Gastrocnemius medialis (tissue), 4 donors: ENCODE measurements around the gene ARHGEF10L. TPM values are rescaled to one million over a fixed set of nuclear protein-coding genes. Genes with fewer than 3 reads are reported as not detected.
A peak's percentile ranks its signal among the peaks of the same experiment; 100 is the strongest.

Source experiments
- ATAC-seq, 2 donors: fragments of 150-250 bp; one replicate each; pipeline ENCODE4 v1.9.1; 2016
- DNase-seq, 2 donors: peaks; one replicate each; pipeline ENCODE4 v3.0.0-alpha.2; 2019
- H3K27ac ChIP-seq, 4 donors: fragments of 200-600 bp; sonication (generic); 1 replicate in 1 of 4; 2 replicates in 3 of 4; pipeline ENCODE4 v1.5.1; 2016 to 2018; ENCODE audit warnings: mild to moderate bottlenecking in 2 of 4, moderate library complexity in 1 of 4
- H3K27me3 ChIP-seq, 3 donors: fragments of 200-600 bp; sonication (generic) in 2 of 3; 1 replicate in 1 of 3; 2 replicates in 2 of 3; pipeline versions ENCODE4 v1.5.1 to v1.6.0; 2016 to 2019; ENCODE audit warnings: mild to moderate bottlenecking in 1 of 3, moderate library complexity in 1 of 3
- H3K36me3 ChIP-seq, 2 donors: fragments of 200-600 bp; sonication (generic) in 1 of 2; one replicate each; pipeline ENCODE4 v1.5.1; 2017 to 2018
- H3K4me1 ChIP-seq, 2 donors: fragments of 200-600 bp; sonication (generic) in 1 of 2; one replicate each; pipeline ENCODE4 v1.5.1; 2016 to 2017; ENCODE audit warnings: mild to moderate bottlenecking in 2 of 2
- H3K4me3 ChIP-seq, 4 donors: fragments of 200-600 bp; sonication (generic) in 3 of 4; 1 replicate in 1 of 4; 2 replicates in 3 of 4; pipeline ENCODE4 v1.5.1; 2016 to 2019; ENCODE audit warnings: mild to moderate bottlenecking in 2 of 4
- H3K9me3 ChIP-seq, 3 donors: fragments of 200-600 bp; sonication (generic) in 2 of 3; 1 replicate in 1 of 3; 2 replicates in 2 of 3; pipeline ENCODE4 v1.5.1; 2016 to 2019
- CTCF ChIP-seq, 5 experiments: fragments of 450-650 bp in 3 of 5; fragments of 200-600 bp in 2 of 5; sonication (generic) in 2 of 5; IDR thresholded peaks in 4 of 5; conservative IDR thresholded peaks in 1 of 5; 1 replicate in 4 of 5; 2 replicates in 1 of 5; pipeline ENCODE4 v1.5.1; 2016 to 2019; ENCODE audit warnings: antibody characterized with exemption in 5 of 5, mild to moderate bottlenecking in 3 of 5, moderate library complexity in 3 of 5
- POLR2A ChIP-seq, 2 donors: fragments of 450-650 bp; IDR thresholded peaks; one replicate each; pipeline ENCODE4 v1.6.1; 2017; ENCODE audit warnings: antibody characterized with exemption in 2 of 2, mild to moderate bottlenecking in 2 of 2, moderate library complexity in 2 of 2
- in situ Hi-C, 4 donors: fragments of 200-750 bp; cut with MboI; loops; one replicate each; pipeline versions ENCODE4 v1.15.0 to v1.8.0; 2017; ENCODE audit warnings: low sequenced_read_pairs in 4 of 4
- intact Hi-C: fragments of 100-400 bp; cut with DNase I; formaldehyde crosslinking; loops from one replicate; pipeline ENCODE4 v1.15.1; 2023; ENCODE audit warnings: low total_unique reads
- total RNA-seq, 4 donors: library from RNA; depleted of rRNA; stranded (reverse); fragments of >200 nt; gene quantifications; one replicate each; pipeline versions ENCODE4 v1.1.0 to v1.2.3, GENCODE V29; 2016

The ARHGEF10L gene
- total RNA-seq, 4 donors from 2014 or later = 21.2 to 111 (median 73.8) TPM

GRCh38 chr1:17664322-17664721 lies 124.8 kb downstream of the ARHGEF10L start:
- ATAC-seq (no peak), DNase-seq (no peak)
- Histone ChIP-seq H3K27me3 (no peaks in the 10 kb centered on the region), H3K4me1 (peaks cover 0 to 2% of the 10 kb centered on the region in 2 donors), H3K9me3 (no peaks in the 10 kb centered on the region), H3K27ac (no peak overlapping the region), H3K4me3 (no peak overlapping the region), H3K36me3 (peaks cover 0 to 18% of the 10 kb centered on the region in 2 donors)
- intact Hi-C loops (loop anchor here (5.0 kb wide), 1 partner anchor 913 kb away; no protein-coding TSS in a partner anchor), in situ Hi-C loops (no loop called here)
- no peak for TF ChIP-seq POLR2A (IDR thresholded peaks at IDR 0.05)
- no peak for TF ChIP-seq CTCF (IDR thresholded peaks at IDR 0.05 in 4 of 5, conservative IDR thresholded peaks at IDR 0.05 in 1 of 5)

- H3K36me3 ChIP-seq = peaks cover 0 to 19% of the 10 kb centered on the region in 2 donors
- peaks cover 0 to 5% of the 10 kb centered on the region in 2 donors for H3K4me1 ChIP-seq
- TF ChIP-seq CTCF (IDR thresholded peaks at IDR 0.05 in 4 of 5, conservative IDR thresholded peaks at IDR 0.05 in 1 of 5) = no peak
- H3K9me3 ChIP-seq = no peaks in the 10 kb centered on the region
- no peak overlapping the region for H3K4me3 ChIP-seq
- intact Hi-C loops (no loop called here), in situ Hi-C loops (no loop called here)
- H3K27ac ChIP-seq = no peak overlapping the region
- no peak for ATAC-seq
- H3K27me3 ChIP-seq = no peaks in the 10 kb centered on the region
- DNase-seq = no peak
Observed at GRCh38 chr1:17665054-17665453, 125.6 kb downstream of the ARHGEF10L start.

- DNase-seq (no peak), ATAC-seq (no peak)
- TF ChIP-seq CTCF (IDR thresholded peaks at IDR 0.05 in 4 of 5, conservative IDR thresholded peaks at IDR 0.05 in 1 of 5) (no peak), POLR2A (IDR thresholded peaks at IDR 0.05) (no peak)
- intact Hi-C loops = no loop called here
- Histone ChIP-seq H3K27me3 (no peaks in the 10 kb centered on the region), H3K9me3 (no peaks in the 10 kb centered on the region), H3K27ac (no peak overlapping the region), H3K4me3 (no peak overlapping the region), H3K36me3 (peaks cover 0 to 22% of the 10 kb centered on the region in 2 donors), H3K4me1 (peaks cover 0 to 10% of the 10 kb centered on the region in 2 donors)
- in situ Hi-C loops = no loop called here
Observed at GRCh38 chr1:17665950-17666720, 126.6 kb downstream of the ARHGEF10L start.

- ATAC-seq = no peak
- no peak for TF ChIP-seq POLR2A (IDR thresholded peaks at IDR 0.05)
- no peak for TF ChIP-seq CTCF (IDR thresholded peaks at IDR 0.05 in 4 of 5, conservative IDR thresholded peaks at IDR 0.05 in 1 of 5)
Observed at GRCh38 chr1:17667641-17668040, 128.1 kb downstream of the ARHGEF10L start.

More at GRCh38 chr1:17667641-17668040, 128.1 kb downstream of the ARHGEF10L start:
- Histone ChIP-seq H3K4me3 (no peak overlapping the region), H3K9me3 (no peaks in the 10 kb centered on the region), H3K27me3 (no peaks in the 10 kb centered on the region), H3K27ac (peak overlapping the region in 1 of 4 donors; percentile 13), H3K4me1 (peaks cover 2 to 10% of the 10 kb centered on the region in 2 donors), H3K36me3 (peaks cover 0 to 22% of the 10 kb centered on the region in 2 donors)
- intact Hi-C loops = no loop called here
- no peak for DNase-seq
- in situ Hi-C loops = no loop called here
